Mesendoderm (in vitro differentiated cells): ENCODE data around the gene TRPM2.

Experiments used
- DNase-seq: peaks from one replicate; pipeline ENCODE4 v3.0.0; 2013
- H2AK5ac ChIP-seq: 2 replicates; pipeline ENCODE4 v1.6.1; 2013; ENCODE audit warnings: low read length, inconsistent platforms
- H2BK120ac ChIP-seq: 2 replicates; pipeline ENCODE4 v1.6.1; 2013; ENCODE audit warnings: low read depth, mild to moderate bottlenecking, low read length, moderate library complexity, mixed read lengths
- H2BK15ac ChIP-seq: replicated peaks from 2 replicates; pipeline ENCODE4 v1.6.1; 2013; ENCODE audit warnings: low read depth, mild to moderate bottlenecking, moderate library complexity
- H2BK5ac ChIP-seq: 2 replicates; pipeline ENCODE4 v1.6.1; 2013; ENCODE audit warnings: low read length, inconsistent platforms
- H3K18ac ChIP-seq: 2 replicates; pipeline ENCODE4 v1.6.1; 2013; ENCODE audit warnings: mild to moderate bottlenecking, low read length, mixed read lengths
- H3K23ac ChIP-seq: one replicate; pipeline ENCODE4 v1.6.1; 2013; ENCODE audit warnings: low read length
- H3K27ac ChIP-seq: 2 replicates; pipeline ENCODE4 v1.5.1; 2013; ENCODE audit warnings: low read depth, mild to moderate bottlenecking, inconsistent platforms, low read length, moderate library complexity
- H3K27me3 ChIP-seq: 2 replicates; pipeline ENCODE4 v1.6.1; 2013; ENCODE audit warnings: low read length, control low read depth, mild to moderate bottlenecking, inconsistent platforms; ENCODE audit not compliant: insufficient read depth, poor library complexity
- H3K36me3 ChIP-seq: 2 replicates; pipeline ENCODE4 v1.6.1; 2013; ENCODE audit warnings: low read length, inconsistent platforms; ENCODE audit not compliant: control insufficient read depth, insufficient read depth
- H3K4ac ChIP-seq: one replicate; pipeline ENCODE4 v1.6.1; 2013; ENCODE audit warnings: low read depth, mild to moderate bottlenecking, low read length, moderate library complexity
- H3K4me1 ChIP-seq: 2 replicates; pipeline ENCODE4 v1.6.1; 2013; ENCODE audit warnings: low read depth, low read length, inconsistent platforms; ENCODE audit not compliant: control insufficient read depth
- H3K4me2 ChIP-seq: 2 replicates; pipeline ENCODE4 v1.6.1; 2013; ENCODE audit warnings: low read length
- H3K4me3 ChIP-seq: 2 replicates; pipeline ENCODE4 v1.5.1; 2013; ENCODE audit warnings: mild to moderate bottlenecking, low read length
- H3K56ac ChIP-seq: one replicate; pipeline ENCODE4 v1.6.1; 2013; ENCODE audit warnings: low read length
- H3K79me1 ChIP-seq: 2 replicates; pipeline ENCODE4 v1.6.1; 2013; ENCODE audit warnings: low read length, inconsistent platforms
- H3K79me2 ChIP-seq: 2 replicates; pipeline ENCODE4 v1.6.1; 2013; ENCODE audit warnings: mild to moderate bottlenecking, low read length; ENCODE audit not compliant: control insufficient read depth, insufficient read depth
- H3K9ac ChIP-seq: 2 replicates; pipeline ENCODE4 v1.6.1; 2013; ENCODE audit warnings: low read length, inconsistent platforms
- H4K5ac ChIP-seq: one replicate; pipeline ENCODE4 v1.6.1; 2013; ENCODE audit warnings: low read length
- H4K8ac ChIP-seq: one replicate; pipeline ENCODE4 v1.6.1; 2013; ENCODE audit warnings: low read depth, mild to moderate bottlenecking, control low read depth, low read length, moderate library complexity
- WGBS: extraction: QIAGEN DNeasy Blood & Tissue Kit; methylation state at CpG from one replicate; pipeline ENCODE4 v1.1.7; 2013; ENCODE audit warnings: low lambda C conversion rate, missing lambda C conversion rate; ENCODE audit not compliant: insufficient coverage; ENCODE audit errors: extremely low coverage; 5-methylcytosine and 5-hydroxymethylcytosine counted together

TRPM2 gene

GRCh38 chr21:44428281-44428960 is 75.0 kb downstream of the TRPM2 start:
- no peak overlapping the region for H2AK5ac ChIP-seq
- H3K36me3 ChIP-seq: no peaks in the 10 kb centered on the region
- no peak overlapping the region for H3K9ac ChIP-seq
- H3K4ac ChIP-seq: no peak overlapping the region
- H3K79me1 ChIP-seq: no peaks in the 10 kb centered on the region
- H3K4me2 ChIP-seq: no peak overlapping the region
- H2BK120ac ChIP-seq: no peak overlapping the region
- DNase-seq: peak; percentile 83
- H4K5ac ChIP-seq: no peak overlapping the region
- no peak overlapping the region for H4K8ac ChIP-seq
- no CpG with 5 or more reads among the region's 3 CpGs for WGBS
- H3K23ac ChIP-seq: no peak overlapping the region
- no peak overlapping the region for H3K27ac ChIP-seq
- H3K18ac ChIP-seq: no peak overlapping the region
- H3K56ac ChIP-seq: no peak overlapping the region
- no peaks in the 10 kb centered on the region for H3K4me1 ChIP-seq
- no peak overlapping the region for H2BK5ac ChIP-seq
- no peaks in the 10 kb centered on the region for H3K27me3 ChIP-seq
- H3K79me2 ChIP-seq: no peaks in the 10 kb centered on the region
- H3K4me3 ChIP-seq: no peak overlapping the region
- H2BK15ac ChIP-seq: no peak overlapping the region

- no peaks in the 10 kb centered on the region for H3K79me2 ChIP-seq
- no peak overlapping the region for H2BK15ac ChIP-seq
- H3K4me2 ChIP-seq: no peak overlapping the region
- no peak overlapping the region for H3K18ac ChIP-seq
- no peaks in the 10 kb centered on the region for H3K79me1 ChIP-seq
- no CpG with 5 or more reads among the region's 1 CpG for WGBS
- H3K27ac ChIP-seq: no peak overlapping the region
- H2BK5ac ChIP-seq: no peak overlapping the region
- H3K9ac ChIP-seq: no peak overlapping the region
- no peaks in the 10 kb centered on the region for H3K27me3 ChIP-seq
- H4K5ac ChIP-seq: no peak overlapping the region
- H3K4me3 ChIP-seq: no peak overlapping the region
- H3K36me3 ChIP-seq: no peaks in the 10 kb centered on the region
- H3K4ac ChIP-seq: no peak overlapping the region
- H4K8ac ChIP-seq: no peak overlapping the region
- no peaks in the 10 kb centered on the region for H3K4me1 ChIP-seq
- no peak overlapping the region for H3K23ac ChIP-seq
- H2AK5ac ChIP-seq: no peak overlapping the region
- DNase-seq: no peak
- no peak overlapping the region for H2BK120ac ChIP-seq
- H3K56ac ChIP-seq: no peak overlapping the region
Measured at GRCh38 chr21:44429894-44430293, 76.5 kb downstream of the TRPM2 start.

- no CpG with 5 or more reads among the region's 4 CpGs for WGBS
- no peak overlapping the region for H3K23ac ChIP-seq
- DNase-seq: no peak
Measured at GRCh38 chr21:44431300-44431699, 77.9 kb downstream of the TRPM2 start.

GRCh38 chr21:44432841-44433790 is 79.7 kb downstream of the TRPM2 start:
- Histone ChIP-seq H3K4ac (no peak overlapping the region), H3K79me2 (no peaks in the 10 kb centered on the region), H3K4me3 (no peak overlapping the region), H3K36me3 (no peaks in the 10 kb centered on the region), H2BK5ac (no peak overlapping the region), H3K23ac (no peak overlapping the region), H3K56ac (no peak overlapping the region), H4K5ac (no peak overlapping the region), H3K4me2 (no peak overlapping the region), H3K9ac (no peak overlapping the region), H3K4me1 (no peaks in the 10 kb centered on the region), H3K18ac (no peak overlapping the region), H2AK5ac (no peak overlapping the region), H4K8ac (no peak overlapping the region), H2BK120ac (no peak overlapping the region), H3K27me3 (no peaks in the 10 kb centered on the region), H3K27ac (no peak overlapping the region), H3K79me1 (no peaks in the 10 kb centered on the region), H2BK15ac (no peak overlapping the region)
- no peak for DNase-seq
- WGBS: no CpG with 5 or more reads among the region's 34 CpGs

More at GRCh38 chr21:44431300-44431699, 77.9 kb downstream of the TRPM2 start:
- Histone ChIP-seq H3K56ac (no peak overlapping the region), H3K4me1 (no peaks in the 10 kb centered on the region), H3K4me3 (no peak overlapping the region), H3K4me2 (no peak overlapping the region), H3K18ac (no peak overlapping the region), H2AK5ac (no peak overlapping the region), H4K8ac (no peak overlapping the region), H3K36me3 (no peaks in the 10 kb centered on the region), H3K9ac (no peak overlapping the region), H2BK5ac (no peak overlapping the region), H3K79me1 (no peaks in the 10 kb centered on the region), H2BK120ac (no peak overlapping the region), H2BK15ac (no peak overlapping the region), H3K27me3 (no peaks in the 10 kb centered on the region), H3K27ac (no peak overlapping the region), H3K4ac (no peak overlapping the region), H4K5ac (no peak overlapping the region), H3K79me2 (no peaks in the 10 kb centered on the region)

- Histone ChIP-seq H2AK5ac (no peak overlapping the region), H3K23ac (no peak overlapping the region), H3K79me2 (no peaks in the 10 kb centered on the region), H3K18ac (no peak overlapping the region), H4K8ac (no peak overlapping the region), H3K79me1 (no peaks in the 10 kb centered on the region), H3K4ac (no peak overlapping the region), H3K4me2 (no peak overlapping the region), H3K9ac (no peak overlapping the region), H3K36me3 (no peaks in the 10 kb centered on the region), H2BK120ac (no peak overlapping the region), H3K56ac (no peak overlapping the region), H3K4me3 (no peak overlapping the region), H2BK5ac (no peak overlapping the region), H3K27ac (no peak overlapping the region), H4K5ac (no peak overlapping the region), H2BK15ac (no peak overlapping the region), H3K27me3 (no peaks in the 10 kb centered on the region), H3K4me1 (no peaks in the 10 kb centered on the region)
- no peak for DNase-seq
- no CpG with 5 or more reads among the region's 39 CpGs for WGBS
Measured at GRCh38 chr21:44433791-44434567, 80.6 kb downstream of the TRPM2 start.
